Sigmoid colon (tissue), 7 donors: ENCODE measurements around the gene C19orf44. TPM values are rescaled to one million over a fixed set of nuclear protein-coding genes. Genes with fewer than 3 reads are reported as not detected.

Experiments
- DNase-seq: peaks from one replicate; pipeline ENCODE4 v3.0.0-alpha.2; 2019
- H3K27ac ChIP-seq, 4 donors: fragments of 200-600 bp; sonication (generic); one replicate each; pipeline ENCODE4 v1.5.1; 2016 to 2019; ENCODE audit warnings: mild to moderate bottlenecking in 1 of 4
- H3K27me3 ChIP-seq, 3 donors: fragments of 200-600 bp; sonication (generic); one replicate each; pipeline ENCODE4 v1.5.1; 2019; ENCODE audit warnings: mild to moderate bottlenecking in 1 of 3
- H3K36me3 ChIP-seq, 4 donors: fragments of 200-600 bp; sonication (generic); one replicate each; pipeline ENCODE4 v1.5.1; 2016 to 2019
- H3K4me1 ChIP-seq, 4 donors: fragments of 200-600 bp; sonication (generic); one replicate each; pipeline ENCODE4 v1.5.1; 2017 to 2019
- H3K4me3 ChIP-seq, 4 donors: fragments of 200-600 bp; sonication (generic); one replicate each; pipeline ENCODE4 v1.5.1; 2017 to 2019; ENCODE audit warnings: mild to moderate bottlenecking in 2 of 4, moderate library complexity in 1 of 4
- H3K9me3 ChIP-seq, 4 donors: fragments of 200-600 bp in 3 of 4; sonication (generic) in 3 of 4; one replicate each; pipeline versions ENCODE4 v1.5.1 to v1.6.1; 2013 to 2019
- CTCF ChIP-seq, 4 experiments: fragments of 450-650 bp in 3 of 4; fragments of 200-600 bp in 1 of 4; IDR thresholded peaks; one replicate each; pipeline ENCODE4 v1.5.1; 2016 to 2019; ENCODE audit warnings: antibody characterized with exemption in 4 of 4, mild to moderate bottlenecking in 3 of 4, moderate library complexity in 2 of 4
- EP300 ChIP-seq, 4 donors: sonication (generic); formaldehyde crosslinking; IDR thresholded peaks; one replicate each; pipeline ENCODE4 v1.6.1; 2017; ENCODE audit warnings: antibody characterized with exemption in 4 of 4
- POLR2A ChIP-seq, 2 donors: fragments of 450-650 bp; IDR thresholded peaks; one replicate each; pipeline ENCODE4 v1.6.1; 2016; ENCODE audit warnings: antibody characterized with exemption in 2 of 2, mild to moderate bottlenecking in 2 of 2, moderate library complexity in 2 of 2
- POLR2AphosphoS5 ChIP-seq, 4 donors: sonication (generic); formaldehyde crosslinking; IDR thresholded peaks; one replicate each; pipeline ENCODE4 v1.6.1; 2017; ENCODE audit warnings: antibody characterized with exemption in 4 of 4
- WGBS, 2 donors: extraction: QIAGEN DNeasy Blood & Tissue Kit; methylation state at CpG; one replicate each; pipeline ENCODE4 v1.1.7; 2013; 5-methylcytosine and 5-hydroxymethylcytosine counted together
- intact Hi-C: fragments of 100-400 bp; cut with DNase I; formaldehyde crosslinking; loops from one replicate; pipeline ENCODE4 v1.15.1; 2023
- polyA plus RNA-seq, 3 donors: library from polyadenylated mRNA; stranded (reverse); fragments of 200-250 nt; gene quantifications; one replicate each; pipeline ENCODE4 v1.2.3, GENCODE V29; 2013
- total RNA-seq, 4 donors: library from RNA; depleted of rRNA; stranded (reverse); fragments of >200 nt; gene quantifications; one replicate each; pipeline ENCODE4 v1.1.0, GENCODE V29; 2016
- donor health status: healthy with polysubstance abuse.
- donor health status: Bipolar disorder and iron deficiency.
- donor health status: healthy.

The C19orf44 gene
- total and polyA plus RNA-seq, 7 donors = 1.8 to 10.0 (median 3.8) TPM

DNA sequence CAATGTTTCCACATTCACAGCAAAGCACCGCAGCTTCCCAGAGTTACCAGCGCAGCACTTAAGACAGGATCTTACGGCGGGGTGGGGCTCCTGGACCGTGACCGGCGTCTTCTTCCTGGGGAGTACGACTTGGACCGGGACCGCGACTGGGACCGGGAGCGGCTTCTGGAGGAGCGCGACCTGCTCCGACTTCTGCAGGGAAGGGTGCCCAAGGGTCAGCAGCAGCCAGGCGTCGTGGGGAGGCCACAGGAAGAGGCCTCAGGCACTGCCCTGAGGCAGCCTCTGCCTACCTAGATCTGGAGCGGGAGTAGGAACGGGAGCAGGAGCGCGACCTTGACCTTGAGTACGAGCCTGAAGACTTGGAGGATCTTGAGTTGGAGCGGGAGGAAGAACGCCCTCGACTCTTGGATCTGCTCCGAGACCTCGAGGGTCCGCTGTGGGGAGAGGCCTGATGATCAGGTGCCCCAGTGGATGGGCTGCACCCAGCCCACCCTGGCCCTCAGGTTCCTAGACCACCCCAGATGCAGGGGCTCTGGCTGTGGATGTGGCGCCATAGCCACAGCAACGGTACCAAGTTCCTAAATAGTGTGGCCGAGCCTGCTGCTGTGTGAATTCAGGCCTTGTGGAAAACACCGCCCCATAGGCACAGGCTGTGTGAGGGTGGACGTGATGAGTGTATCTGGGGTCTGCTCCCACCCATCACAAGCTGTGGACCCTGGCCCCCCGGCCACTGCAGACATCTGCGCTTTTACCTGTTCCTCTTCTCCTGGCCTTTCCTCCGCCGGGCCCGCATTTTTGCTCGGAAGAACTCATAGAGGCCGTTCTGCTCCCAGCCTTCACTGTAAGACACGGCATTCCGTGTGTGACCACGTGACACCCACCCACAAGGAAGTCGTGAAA, 24.1 kb downstream of the C19orf44 start:
- 94% methylated on average over 45 of the region's 45 CpGs for WGBS, 2 donors
- H3K27ac ChIP-seq = no peak overlapping the region
- TF ChIP-seq POLR2AphosphoS5 (IDR thresholded peaks at IDR 0.05) (no peak), POLR2A (IDR thresholded peaks at IDR 0.05) (no peak), CTCF (IDR thresholded peaks at IDR 0.05) (no peak), EP300 (IDR thresholded peaks at IDR 0.05) (no peak)
- H3K4me3 ChIP-seq = no peak overlapping the region
- DNase-seq = no peak
- H3K27me3 ChIP-seq = no peaks in the 10 kb centered on the region
- H3K9me3 ChIP-seq = no peaks in the 10 kb centered on the region
- intact Hi-C loops = no loop called here
- H3K4me1 ChIP-seq = no peaks in the 10 kb centered on the region
- peaks cover 64 to 94% (median 80%) of the 10 kb centered on the region in 4 donors for H3K36me3 ChIP-seq

DNA sequence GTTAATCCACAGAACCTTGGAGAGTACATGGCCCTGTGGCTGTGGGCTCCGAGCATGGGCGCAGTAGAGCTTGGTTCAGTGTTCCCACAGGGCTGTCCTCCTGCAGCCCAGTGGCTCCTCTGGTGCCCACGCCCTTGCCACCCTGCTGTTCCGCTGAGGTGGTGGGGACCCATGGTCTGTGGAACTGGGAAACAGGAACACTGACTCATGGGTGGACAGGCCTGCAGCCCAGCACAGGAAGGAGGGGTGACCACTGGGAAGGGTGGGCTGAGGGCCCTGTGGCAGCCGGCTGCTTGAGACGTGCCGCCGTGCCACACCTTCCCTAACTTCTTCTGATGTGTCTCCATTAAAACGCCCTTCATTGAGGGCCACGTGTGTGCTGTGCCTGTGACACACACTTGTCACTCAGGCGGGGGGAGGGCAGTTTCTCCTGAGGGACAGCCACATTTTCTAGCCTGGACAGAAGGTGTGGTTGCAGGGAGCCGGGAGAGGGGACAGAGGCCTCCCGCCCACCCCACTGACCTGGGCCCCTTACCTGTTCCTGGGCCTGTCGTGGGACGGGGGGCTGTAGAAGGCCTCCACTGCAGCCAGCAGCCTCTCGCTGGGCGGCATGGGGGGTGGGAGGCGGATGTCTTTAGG, 24.9 kb downstream of the C19orf44 start:
- no peak overlapping the region for H3K27ac ChIP-seq

GRCh38 chr19:16521715-16522289, 25.6 kb downstream of the C19orf44 start:
- Histone ChIP-seq H3K4me3 (no peak overlapping the region), H3K4me1 (no peaks in the 10 kb centered on the region), H3K27ac (no peak overlapping the region), H3K9me3 (no peaks in the 10 kb centered on the region), H3K27me3 (no peaks in the 10 kb centered on the region), H3K36me3 (peaks cover 77 to 100% (median 93%) of the 10 kb centered on the region in 4 donors)
- TF ChIP-seq POLR2A (IDR thresholded peaks at IDR 0.05) (no peak), POLR2AphosphoS5 (IDR thresholded peaks at IDR 0.05) (no peak), EP300 (IDR thresholded peaks at IDR 0.05) (no peak), CTCF (IDR thresholded peaks at IDR 0.05) (no peak)
- WGBS, 2 donors = 93 to 94% methylated on average over 10 of the region's 10 CpGs
- DNase-seq = no peak
- intact Hi-C loops = no loop called here

More for the DNA sequence above, 24.9 kb downstream of the C19orf44 start:
- TF ChIP-seq CTCF (IDR thresholded peaks at IDR 0.05) = no peak
- TF ChIP-seq EP300 (IDR thresholded peaks at IDR 0.05) = no peak
- no peak for TF ChIP-seq POLR2AphosphoS5 (IDR thresholded peaks at IDR 0.05)
- TF ChIP-seq POLR2A (IDR thresholded peaks at IDR 0.05) = no peak
- intact Hi-C loops = no loop called here
- Histone ChIP-seq H3K9me3 (no peaks in the 10 kb centered on the region), H3K4me3 (no peak overlapping the region), H3K36me3 (peaks cover 71 to 97% (median 88%) of the 10 kb centered on the region in 4 donors), H3K4me1 (no peaks in the 10 kb centered on the region), H3K27me3 (no peaks in the 10 kb centered on the region)
- no peak for DNase-seq
- WGBS, 2 donors = 87 to 93% methylated on average over 18 of the region's 18 CpGs

DNA sequence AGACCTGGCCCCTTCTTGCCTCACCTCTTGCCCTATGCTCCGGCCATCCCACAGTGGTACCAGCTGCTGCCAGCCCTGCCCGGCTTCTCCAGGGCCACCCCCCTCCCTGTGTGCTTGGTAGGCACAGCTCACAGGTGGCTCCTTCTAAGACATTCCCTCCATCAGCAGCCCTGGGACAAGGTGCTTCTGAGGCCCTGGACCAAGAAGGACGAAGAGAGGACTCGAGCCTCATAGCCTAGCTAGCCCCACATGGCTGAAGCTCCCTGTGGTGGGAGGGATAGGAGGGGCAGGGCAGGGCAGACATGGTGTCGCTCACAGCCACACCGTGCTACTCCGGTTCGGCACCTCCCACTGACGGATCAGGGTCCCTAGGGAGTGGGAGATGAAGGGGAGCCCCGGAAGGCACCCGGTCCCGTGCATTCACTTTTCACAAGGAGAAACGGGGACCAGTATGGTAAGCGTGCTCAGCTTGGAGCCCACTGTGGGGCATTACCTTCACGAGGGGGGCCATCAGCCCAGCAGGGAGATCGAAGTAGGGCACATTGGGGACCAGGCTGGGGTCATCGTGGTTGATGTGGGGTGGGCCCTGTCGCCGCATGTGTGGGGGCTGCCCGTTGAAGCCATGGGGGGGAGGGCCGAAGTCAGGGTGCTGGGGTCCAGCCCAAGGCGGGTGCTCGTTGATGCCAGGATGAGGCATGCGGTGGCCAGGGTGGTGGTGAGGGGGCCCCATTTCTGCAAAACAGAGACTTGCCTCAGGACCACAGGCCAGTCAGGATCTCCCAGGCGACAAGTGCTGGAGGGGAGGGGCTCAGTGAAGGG, 26.6 kb downstream of the C19orf44 start:
- no peak for DNase-seq
- TF ChIP-seq POLR2AphosphoS5 (IDR thresholded peaks at IDR 0.05) (no peak), POLR2A (IDR thresholded peaks at IDR 0.05) (no peak), CTCF (IDR thresholded peaks at IDR 0.05) (no peak)
- H3K36me3 ChIP-seq = peaks cover 80 to 100% (median 96%) of the 10 kb centered on the region in 4 donors
- WGBS, 2 donors = 95 to 96% methylated on average over 25 of the region's 25 CpGs
- H3K27me3 ChIP-seq = no peaks in the 10 kb centered on the region
- no peaks in the 10 kb centered on the region for H3K4me1 ChIP-seq
- no peaks in the 10 kb centered on the region for H3K9me3 ChIP-seq
- H3K27ac ChIP-seq = no peak overlapping the region
- H3K4me3 ChIP-seq = no peak overlapping the region
- intact Hi-C loops = no loop called here
